GM19455 (cell line): ENCODE measurements around the gene PDLIM5.
A peak's percentile ranks its signal among the peaks of the same experiment; 100 is the strongest.
"Not testable (repeated sequence)": the region's sequence is repeated elsewhere in the genome, so short reads cannot be mapped to it uniquely, and the experiment has no call there.

Experiments used
- ATAC-seq: cut with Tn5 transposase; IDR thresholded peaks from one replicate; pipeline ENCODE4 v1.9.1; 2021; ENCODE audit not compliant: unreplicated experiment

The PDLIM5 gene

DNA sequence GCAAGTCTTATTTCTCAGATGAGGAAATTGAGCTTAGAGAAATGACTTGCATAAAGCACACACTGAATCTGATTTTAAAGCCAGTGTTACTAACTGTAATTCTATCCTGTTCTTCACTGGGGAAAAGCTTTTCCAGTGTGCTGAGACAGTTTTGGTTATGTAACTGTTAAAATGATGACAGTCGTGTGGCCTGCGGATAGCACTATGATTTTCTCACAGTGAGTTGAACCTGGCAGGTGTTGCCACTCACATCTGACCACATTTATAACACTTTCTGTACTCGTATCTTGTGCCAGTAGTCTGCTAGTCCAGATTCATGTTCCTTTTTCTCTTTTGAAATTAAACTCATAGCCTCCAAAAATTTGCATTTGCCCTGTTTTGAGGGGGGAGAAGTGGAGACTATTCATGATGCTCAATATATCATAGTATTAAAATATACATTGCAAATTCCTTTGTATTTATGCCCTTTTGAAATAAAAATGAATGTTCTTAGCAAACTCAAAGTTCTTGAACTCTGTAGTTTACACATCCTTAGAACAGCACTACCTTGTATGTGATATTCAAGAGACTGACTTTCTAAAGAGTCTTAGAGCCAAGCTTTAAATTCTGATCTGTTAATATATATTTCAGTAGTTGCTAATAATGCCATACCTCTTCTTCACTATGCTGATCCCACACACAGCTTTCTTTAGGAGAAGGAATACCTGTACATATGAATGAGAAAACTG is 132.3 kb downstream of the PDLIM5 start:
- ATAC-seq: no peak

DNA sequence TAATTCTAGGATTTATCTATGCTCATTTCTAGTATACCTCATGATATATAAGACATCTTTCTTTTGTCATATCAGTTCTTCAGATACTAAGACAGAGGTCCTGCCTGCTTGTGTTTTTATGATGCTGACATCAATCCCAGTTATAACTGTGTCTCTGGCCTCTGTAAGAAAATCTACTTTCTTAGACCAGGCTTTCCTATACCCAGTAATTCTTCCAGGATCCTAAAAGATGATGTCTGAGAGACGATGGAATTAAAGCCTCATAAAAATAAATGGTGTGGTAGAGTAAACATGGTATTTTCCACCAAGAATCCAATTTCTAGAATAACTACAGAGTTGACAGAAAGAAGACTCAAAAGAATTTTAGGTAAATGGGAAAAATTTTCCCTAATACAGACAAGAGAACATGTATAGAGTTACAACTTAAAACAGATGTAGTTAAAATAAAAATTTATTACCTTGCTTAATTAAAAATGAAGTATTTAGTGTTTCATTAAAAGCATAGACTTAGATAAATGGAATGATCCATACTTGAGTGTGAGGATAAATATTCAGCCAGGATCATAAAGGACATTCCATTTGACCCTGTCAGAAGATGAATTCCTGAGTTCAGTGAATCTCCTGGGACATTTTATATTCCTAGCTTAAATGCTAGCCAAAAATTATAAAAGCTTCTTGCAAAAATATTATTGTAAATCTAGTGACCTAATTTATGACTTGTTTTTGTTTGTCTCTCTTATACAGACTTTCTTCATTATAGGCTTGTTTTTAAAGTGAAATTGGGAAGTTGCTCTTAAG is 137.4 kb downstream of the PDLIM5 start:
- no peak for ATAC-seq

DNA sequence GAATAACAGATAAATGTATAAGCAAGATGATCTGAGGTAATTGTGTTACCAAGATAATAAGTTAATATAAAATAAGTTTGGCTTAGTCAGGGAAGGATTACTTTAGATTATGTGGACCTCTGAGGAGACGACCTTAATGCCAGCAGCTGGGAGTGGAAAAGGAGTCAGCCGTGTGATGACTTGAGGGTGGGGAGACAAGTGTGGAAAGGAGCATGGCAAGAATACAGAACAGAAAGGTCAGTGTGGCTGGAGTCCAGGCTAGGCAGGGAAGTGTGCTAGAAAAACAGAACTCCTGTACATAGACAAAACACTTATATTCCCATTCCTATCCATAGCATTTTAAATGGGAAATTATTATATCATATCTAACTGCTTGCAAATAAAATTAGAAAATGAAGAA is 138.8 kb downstream of the PDLIM5 start:
- ATAC-seq: no peak

DNA sequence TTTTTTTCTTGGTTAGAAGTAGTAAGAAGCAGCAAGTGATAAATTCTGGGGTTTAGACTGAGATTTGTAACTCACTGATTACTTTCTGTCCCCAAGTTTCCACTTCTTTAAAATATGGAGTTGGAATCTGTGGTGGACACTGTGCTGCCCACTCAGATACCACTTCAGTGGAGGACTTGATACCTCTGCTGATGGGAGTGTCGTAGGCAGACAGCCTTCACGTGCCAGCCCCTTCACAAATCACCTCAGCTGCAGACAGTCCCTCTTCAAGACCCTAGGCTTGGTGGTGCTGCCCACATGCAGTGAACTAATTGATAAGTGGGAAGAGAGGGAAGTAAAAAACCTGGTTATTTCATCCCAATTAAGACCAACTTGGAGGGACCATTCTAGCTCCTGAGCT is 139.5 kb downstream of the PDLIM5 start:
- no peak for ATAC-seq

DNA sequence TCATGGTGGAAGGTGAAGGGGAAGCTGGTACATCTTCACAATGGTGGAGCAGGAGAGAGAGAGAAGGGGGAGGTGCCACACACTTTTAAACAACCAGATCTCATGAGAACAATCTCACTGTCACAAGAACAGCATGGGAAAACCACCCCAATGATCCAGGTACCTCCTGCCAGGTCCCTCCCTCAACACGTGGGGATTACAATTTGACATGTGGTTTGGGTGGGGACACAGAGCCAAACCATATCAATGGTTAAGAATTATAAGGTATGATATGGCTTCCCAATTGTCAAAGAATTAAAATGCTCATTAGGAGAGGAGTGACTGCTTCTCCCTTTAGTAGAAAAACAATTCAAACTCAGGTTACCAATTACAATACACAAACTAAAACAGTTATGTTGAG is 143.3 kb downstream of the PDLIM5 start:
- ATAC-seq: no peak

DNA sequence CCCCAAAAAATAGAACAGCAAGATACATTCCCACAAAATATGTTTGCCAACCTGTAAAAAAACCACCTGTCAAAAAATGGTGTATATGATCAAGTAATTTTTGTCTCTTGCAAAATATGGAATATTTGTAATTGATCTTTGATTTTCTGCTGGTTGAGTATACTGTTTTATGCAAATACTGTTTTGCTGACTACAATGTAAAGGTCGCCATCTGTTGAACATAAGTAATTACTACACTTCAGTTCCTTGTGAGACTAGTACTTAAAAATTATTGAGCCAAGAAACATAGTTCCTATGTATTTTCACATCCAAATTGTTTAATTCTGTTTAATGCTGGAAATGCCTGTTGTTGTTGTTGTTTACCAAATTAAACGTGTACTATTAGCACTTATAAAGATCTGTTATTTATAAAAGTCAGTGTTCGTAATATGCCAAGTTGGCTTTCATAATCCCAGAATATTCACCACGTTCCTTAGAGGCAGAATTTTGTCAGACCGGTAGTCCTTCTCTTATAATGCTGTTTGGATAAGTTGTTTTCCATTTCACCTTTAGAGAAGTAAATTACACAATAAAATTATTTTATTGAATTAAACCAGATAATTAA is 144.2 kb downstream of the PDLIM5 start:
- peak; percentile 88 for ATAC-seq

DNA sequence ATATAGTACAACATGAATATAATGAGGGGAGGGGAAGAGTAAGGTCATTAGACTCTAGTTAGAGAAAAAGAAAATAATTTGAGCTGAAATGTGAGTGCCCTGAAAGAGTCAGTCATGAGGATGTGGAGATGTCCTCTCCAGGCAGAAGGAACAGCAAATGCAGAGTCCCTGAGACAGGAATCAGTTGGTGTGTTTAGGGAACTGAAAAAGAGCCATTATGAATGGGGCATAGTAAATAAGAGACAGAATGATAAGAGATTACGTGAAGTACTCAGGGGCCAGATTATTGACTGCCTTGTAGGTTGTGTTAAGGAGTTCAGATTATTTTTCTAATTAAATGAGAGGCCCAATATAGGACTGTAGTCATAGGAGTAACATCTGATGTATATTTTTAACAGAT is 147.0 kb downstream of the PDLIM5 start:
- no peak for ATAC-seq

DNA sequence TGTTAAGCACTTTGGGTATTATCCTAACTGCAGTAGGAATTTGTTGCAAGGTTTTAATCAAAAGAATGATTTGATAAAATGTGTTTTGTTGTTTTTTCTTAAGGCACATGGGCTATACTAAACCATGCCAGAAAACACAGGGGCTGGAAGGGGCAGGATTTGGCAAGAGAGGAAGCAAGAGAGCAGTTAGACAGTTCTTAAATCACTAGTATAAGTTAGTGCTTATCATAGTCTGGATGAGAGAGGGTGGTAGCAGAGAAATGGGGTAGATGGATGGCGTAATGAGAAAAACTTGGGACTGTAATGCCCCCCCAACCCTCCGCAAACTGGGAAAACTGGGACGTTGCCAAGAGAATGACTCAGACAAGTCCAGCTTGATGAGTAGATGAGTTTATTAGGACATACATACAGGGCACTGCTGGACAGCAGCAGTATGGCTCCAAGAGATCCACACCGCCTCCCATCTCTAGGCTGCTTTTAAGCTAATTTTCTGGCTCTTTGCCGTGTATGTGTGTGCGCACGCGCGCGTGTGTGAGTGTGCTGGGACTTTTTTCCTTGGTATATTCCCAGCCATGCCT is 151.5 kb downstream of the PDLIM5 start:
- ATAC-seq: no peak

DNA sequence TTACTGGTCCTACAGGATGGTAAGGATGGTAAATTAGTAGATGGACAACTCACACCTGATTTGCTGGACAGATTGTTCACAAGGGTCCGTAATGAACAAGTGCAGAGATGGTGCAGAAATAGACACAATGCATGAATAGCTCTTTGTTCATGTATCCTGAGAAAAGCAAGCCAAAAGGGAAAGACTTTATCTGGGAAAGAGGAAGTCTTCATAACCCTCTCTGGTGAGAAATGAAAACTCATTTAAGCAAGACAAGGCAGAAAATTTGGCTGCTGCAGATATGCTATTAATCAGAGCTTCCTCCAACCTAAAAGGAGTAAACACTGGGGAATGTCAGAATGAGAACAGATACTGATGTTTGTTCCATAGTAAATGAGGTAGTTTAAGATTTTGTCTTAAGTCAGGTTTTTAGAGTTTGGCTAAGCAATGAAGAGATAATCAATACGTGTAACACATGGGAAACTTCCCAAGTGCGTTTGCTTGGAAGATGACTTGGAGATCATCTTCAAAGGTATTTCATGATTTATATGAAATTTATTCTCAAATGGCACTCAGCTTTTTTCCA is 153.6 kb downstream of the PDLIM5 start:
- no peak for ATAC-seq

DNA sequence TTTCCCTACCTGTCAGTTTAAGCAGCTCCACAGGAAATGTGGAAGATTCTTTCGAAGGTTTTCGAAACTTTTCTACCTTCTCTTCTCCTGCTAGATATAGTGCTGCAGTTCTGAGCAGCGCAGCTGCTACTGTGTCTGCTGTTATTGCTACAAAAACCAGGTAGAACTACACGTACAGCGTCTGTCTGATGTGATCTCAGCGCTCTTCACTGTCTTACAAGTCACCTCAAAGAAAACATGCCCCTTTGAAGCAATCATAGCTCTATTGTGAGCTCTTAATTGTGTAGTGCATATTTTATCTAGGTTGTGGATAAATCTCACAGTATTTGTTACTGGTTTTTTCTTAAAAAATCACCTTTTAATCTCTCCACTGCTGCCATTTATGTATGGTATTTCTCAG is 158.4 kb downstream of the PDLIM5 start:
- ATAC-seq: no peak

DNA sequence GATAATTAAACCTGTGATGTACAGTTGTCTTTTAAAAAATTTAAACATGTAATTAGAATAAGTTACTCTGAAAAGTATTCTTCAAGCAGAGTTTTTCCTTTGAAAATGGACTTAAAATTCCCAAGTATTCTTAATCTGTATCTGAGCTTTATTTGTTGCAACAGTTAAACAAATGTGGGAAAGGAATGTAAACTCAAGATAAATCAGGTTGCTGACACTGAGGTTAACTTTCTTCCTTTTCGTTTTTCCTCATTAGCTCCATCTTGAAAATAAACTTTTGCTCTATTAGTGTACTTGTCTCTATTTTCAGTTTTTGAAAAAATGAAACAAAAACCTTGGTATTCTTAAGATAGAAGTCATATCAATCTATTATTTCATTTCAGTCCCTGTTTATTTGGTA is 161.5 kb downstream of the PDLIM5 start:
- ATAC-seq: no peak

DNA sequence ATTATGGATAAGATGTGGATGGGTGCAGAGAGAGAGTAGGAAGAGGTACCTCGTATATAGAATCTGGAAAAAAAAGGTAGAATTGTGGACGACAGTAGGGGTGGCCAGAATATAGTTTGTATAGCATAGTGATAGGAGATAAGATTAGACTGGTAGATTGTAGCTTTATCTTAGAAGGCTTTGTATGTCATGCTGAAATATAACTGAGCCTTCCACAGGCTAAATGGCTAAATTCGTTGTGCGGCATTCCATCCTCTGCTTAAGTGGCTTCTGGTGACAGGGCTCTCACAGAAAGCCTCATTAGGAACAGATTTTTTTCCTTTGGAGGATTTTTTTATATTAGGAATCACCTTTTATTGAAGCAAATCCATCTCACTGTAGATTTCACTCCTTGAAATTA is 163.7 kb downstream of the PDLIM5 start:
- ATAC-seq: no peak

DNA sequence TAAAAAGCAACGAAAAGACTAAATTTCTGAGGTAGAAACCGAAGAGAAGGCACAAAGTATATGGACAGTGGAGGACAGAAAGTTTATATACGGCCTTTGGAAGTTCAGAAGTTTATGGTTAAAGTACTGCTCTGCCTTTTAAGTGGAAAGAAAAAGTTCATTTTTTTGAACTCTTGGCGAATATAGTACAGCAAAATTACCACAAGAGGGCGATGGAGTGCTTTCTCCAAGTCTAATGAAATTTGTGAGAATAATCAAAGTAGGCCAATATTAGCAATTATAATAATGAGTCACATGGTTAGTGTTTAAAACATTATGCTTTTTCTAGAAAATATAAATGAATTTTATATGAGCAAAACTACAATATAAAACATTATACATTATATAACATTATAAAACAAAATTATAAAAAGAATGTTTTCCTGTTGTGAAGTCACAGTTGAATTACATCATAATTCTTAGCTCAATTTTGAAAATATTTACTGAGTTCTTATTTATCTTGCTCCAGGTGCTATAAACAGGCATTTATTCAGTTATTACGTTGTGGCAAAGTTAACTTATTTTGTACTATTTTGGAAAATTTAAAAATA is 169.8 kb downstream of the PDLIM5 start:
- ATAC-seq: no peak

DNA sequence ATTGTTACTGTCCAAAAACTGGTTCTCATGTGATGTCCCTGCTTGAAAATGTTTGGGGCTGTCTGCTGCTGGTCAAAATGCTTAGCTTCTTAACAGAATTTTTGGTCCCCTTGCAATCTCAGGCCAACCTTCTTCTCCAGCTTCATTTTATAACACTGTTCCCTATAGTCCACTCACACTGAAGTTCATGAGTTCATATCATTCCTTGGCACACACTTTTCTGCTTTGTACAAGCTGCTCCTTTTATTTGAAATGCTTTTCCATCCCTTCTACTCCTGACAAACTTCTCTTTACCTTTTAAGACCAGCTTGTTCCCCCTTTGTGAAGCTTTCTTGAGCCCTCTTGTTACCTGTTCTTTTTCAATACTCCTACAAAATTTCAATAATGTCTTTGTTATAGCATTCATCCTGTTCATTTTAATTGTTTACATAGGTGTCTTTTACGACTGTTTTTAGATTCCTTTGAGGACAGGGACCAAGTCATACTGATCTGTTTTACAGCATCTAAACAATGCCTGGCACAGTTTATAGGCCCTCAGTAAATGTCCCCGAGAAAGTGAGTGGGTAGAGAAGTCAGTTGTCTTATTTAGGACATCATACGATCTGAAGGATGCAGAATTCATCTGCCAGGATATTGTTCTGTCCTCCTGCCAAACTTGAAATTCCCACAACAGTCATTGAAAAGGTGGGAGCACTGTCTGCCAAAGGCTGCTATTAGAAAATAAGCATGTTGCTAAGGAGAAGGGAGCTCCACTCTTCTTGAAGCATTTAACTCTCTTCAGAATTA is 171.6 kb downstream of the PDLIM5 start:
- ATAC-seq: no peak

DNA sequence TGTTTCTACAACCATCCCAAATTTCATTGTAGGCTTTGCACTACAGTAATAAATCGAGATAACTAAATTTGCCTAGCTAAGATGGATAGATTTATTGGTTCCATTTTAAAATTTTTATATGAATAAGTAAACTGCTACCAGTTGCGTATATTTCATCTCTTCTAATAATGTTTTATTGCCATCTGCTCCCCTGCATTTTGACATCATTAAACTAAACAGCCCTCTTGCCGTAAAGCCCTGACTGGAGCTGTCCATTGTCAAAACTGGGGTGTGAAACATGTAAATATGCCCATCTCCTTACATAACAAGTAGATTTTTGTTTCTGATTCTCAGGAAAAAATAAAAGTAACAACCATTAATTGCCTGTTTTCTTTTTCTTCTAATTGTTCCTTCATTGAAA is 175.2 kb downstream of the PDLIM5 start:
- no peak for ATAC-seq

DNA sequence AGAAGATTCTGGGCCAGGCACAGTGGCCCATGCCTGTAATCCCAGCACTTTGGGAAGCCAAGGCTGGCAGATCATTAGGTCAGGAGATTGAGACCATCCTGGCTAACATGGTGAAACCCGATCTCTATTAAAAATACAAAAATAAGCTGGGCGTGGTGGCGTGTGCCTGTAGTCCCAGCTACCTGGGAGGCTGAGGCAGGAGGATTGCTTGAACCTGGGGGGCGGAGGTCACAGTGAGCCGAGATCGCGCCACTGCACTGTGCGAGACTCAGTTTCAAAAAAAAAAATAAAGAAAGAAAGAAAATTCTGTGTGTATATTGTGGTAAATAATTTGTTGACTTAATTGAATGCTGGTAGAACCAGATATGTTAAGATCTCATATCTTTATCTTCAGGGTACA is 177.3 kb downstream of the PDLIM5 start:
- ATAC-seq: not testable (repeated sequence)

DNA sequence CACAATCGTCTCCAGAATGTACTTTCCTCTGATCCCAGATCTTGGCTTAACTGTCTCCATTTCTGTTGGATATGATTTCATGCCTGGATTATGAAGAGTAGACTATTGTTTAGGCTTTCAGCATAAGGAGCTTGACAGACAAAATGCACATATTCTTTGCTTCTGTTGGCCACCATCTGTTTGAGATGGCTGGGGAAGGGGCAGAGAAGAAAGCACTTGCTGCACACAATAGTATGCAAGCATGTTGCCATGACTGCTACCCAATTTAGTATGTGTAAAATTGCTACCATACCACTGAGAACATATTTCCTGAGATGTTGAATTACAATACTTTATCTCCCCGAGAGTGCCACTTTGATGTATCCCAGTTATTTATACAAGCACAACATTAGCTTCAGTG is 178.1 kb downstream of the PDLIM5 start:
- ATAC-seq: no peak

DNA sequence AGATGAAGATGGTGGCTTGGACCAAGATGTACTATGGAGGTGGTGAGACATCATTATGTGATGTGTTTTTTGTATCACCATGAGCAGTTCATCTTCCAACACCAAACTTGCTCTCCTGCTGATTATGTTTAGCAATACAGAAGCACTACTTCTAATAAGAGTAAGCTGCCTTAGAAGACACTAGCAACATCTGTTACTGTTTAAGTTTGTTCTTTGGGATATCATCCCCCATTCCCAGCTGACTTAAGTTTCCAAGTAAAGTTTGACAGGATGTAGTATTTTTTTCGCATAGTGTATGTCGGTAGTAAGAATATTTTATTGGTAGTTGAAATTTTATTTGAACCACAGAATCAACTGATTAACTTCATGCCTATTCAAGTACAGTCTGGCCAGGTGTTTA is 182.5 kb downstream of the PDLIM5 start:
- ATAC-seq: no peak

DNA sequence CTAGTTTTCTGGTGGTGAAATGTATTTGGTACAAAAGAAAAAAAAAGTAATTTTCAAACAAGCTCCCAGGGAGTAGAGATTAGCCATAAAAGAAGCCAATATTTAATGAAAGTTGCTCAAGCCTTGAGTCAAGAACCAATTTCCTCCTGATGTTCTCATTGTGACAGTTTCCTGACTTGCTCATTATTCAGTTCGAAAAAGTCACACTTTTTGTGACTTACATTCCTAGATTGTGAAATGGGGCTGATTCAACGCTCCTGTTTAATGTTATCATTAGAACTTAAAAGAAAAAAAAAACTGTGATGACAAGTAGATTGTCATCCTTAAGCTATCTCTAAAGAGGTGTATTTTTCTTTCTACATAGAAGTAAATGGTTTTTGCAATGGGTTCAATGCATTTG is 183.4 kb downstream of the PDLIM5 start:
- ATAC-seq: no peak

DNA sequence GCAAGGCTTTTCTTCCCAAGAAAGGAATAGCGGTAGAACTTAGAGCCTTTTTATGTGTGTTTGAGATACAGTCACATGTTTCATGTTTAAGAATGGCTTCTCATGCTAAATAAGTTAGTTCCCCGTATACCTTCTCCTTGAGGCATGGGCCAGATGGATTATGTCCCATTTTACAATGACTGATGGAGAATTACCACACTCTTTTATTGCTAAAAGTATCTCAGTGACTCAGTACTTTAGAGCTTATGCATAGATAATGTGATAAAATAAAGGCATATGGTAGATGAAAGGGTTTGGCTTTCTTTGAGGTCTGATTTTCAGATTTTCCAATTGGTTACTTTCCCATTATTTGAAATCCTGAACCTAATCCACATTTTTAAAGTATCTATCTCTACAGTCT is 184.3 kb downstream of the PDLIM5 start:
- ATAC-seq: no peak
